K562 (cell line): Measurements from ENCODE around the gene N4BP2L1. TPM values are rescaled to one million over a fixed set of nuclear protein-coding genes. Genes with fewer than 3 reads are reported as not detected.

ENCODE experiments used
- ATAC-seq: fragments of 200-7000 bp; cut with Tn5 transposase; 3 replicates; pipeline ENCODE4 v1.9.1; 2020; ENCODE audit warnings: moderate library complexity
- BruUV-seq: library from RNA; stranded (reverse); fragments of 400-500 nt; replicated peaks from 2 replicates; lab custom pipeline; 2021; lab: Mats Ljungman, UMichigan
- CTCF ChIA-PET: fragments of 300-600 bp; formaldehyde crosslinking; extraction: SDS; loops from one replicate; lab custom pipeline; 2021; ENCODE audit warnings: low intra/inter-chr PET ratio; lab: Yijun Ruan, JAX
- POLR2A ChIA-PET: fragments of 300-600, 350-650 bp; sonication (Branson Sonifier 250); formaldehyde crosslinking; extraction: SDS; loops from one replicate; lab custom pipeline; 2021; ENCODE audit warnings: antibody characterized with exemption, inconsistent platforms; lab: Yijun Ruan, JAX
- DNase-seq, 4 experiments: peaks; one replicate each; pipeline versions ENCODE4 v3.0.0 to v3.0.0-alpha.2; 2011 to 2018; ENCODE audit warnings: low spot score in 3 of 4, mixed read lengths in 3 of 4; ENCODE audit errors: extremely low read depth in 1 of 4
- FAIRE-seq: peaks from 2 replicates; lab custom pipeline; 2011; peaks lifted over from hg19 to GRCh38; lab: Jason Lieb, UNC
- H2AFZ ChIP-seq: 2 replicates; pipeline ENCODE4 v1.6.0; 2011; ENCODE audit warnings: low read depth, low read length, control low read depth, inconsistent platforms
- H3K27ac ChIP-seq: fragments of 200-600 bp; 3 replicates; pipeline ENCODE4 v1.8.0; 2011; ENCODE audit warnings: low read depth, mild to moderate bottlenecking, control low read depth, inconsistent platforms, low read length, moderate library complexity, mixed read lengths; ENCODE audit errors: extremely low read depth
- H3K27me3 ChIP-seq, 2 experiments: fragments of 300-600 bp in 1 of 2; 2 replicates in 1 of 2; 3 replicates in 1 of 2; pipeline versions ENCODE4 v1.6.0 to v1.8.0; 2011; ENCODE audit warnings: inconsistent platforms in 2 of 2, low read length in 2 of 2, mild to moderate bottlenecking in 1 of 2, mixed read lengths in 1 of 2, moderate library complexity in 1 of 2; ENCODE audit not compliant: control insufficient read depth in 2 of 2, insufficient read depth in 2 of 2
- H3K36me3 ChIP-seq: fragments of 300-600 bp; 3 replicates; pipeline ENCODE4 v1.8.0; 2011; ENCODE audit warnings: mild to moderate bottlenecking, low read length, inconsistent platforms; ENCODE audit not compliant: control insufficient read depth, insufficient read depth
- H3K4me1 ChIP-seq, 2 experiments: fragments of 200-600 bp in 1 of 2; replicated peaks in 1 of 2; 2 replicates in 1 of 2; 3 replicates in 1 of 2; pipeline versions ENCODE4 v1.5.1 to v1.8.0; 2011; ENCODE audit warnings: inconsistent platforms in 2 of 2, low read length in 2 of 2, mild to moderate bottlenecking in 1 of 2, mixed read lengths in 1 of 2, moderate library complexity in 1 of 2; ENCODE audit not compliant: control insufficient read depth in 2 of 2, insufficient read depth in 2 of 2
- H3K4me2 ChIP-seq: 2 replicates; pipeline ENCODE4 v1.6.1; 2011; ENCODE audit warnings: low read length, control low read depth, inconsistent platforms, mixed read lengths; ENCODE audit not compliant: insufficient read depth
- H3K4me3 ChIP-seq: fragments of 200-600 bp; sonication (generic), shearing (Covaris generic); 2 replicates; pipeline ENCODE4 v1.5.1; 2016; ENCODE audit warnings: control low read depth, inconsistent platforms
- H3K79me2 ChIP-seq: fragments of 200-600 bp; 3 replicates; pipeline ENCODE4 v1.8.0; 2011; ENCODE audit warnings: low read length, inconsistent platforms; ENCODE audit not compliant: control insufficient read depth, insufficient read depth
- H3K9ac ChIP-seq, 2 experiments: 2 replicates each; pipeline versions ENCODE4 v1.6.0 to v1.6.1; 2011; ENCODE audit warnings: low read depth in 2 of 2, low read length in 2 of 2, control low read depth in 1 of 2, inconsistent platforms in 1 of 2, mild to moderate bottlenecking in 1 of 2, mixed read lengths in 1 of 2; ENCODE audit not compliant: insufficient read depth in 1 of 2
- H3K9me1 ChIP-seq: one replicate; pipeline ENCODE4 v1.6.0; 2011; ENCODE audit warnings: inconsistent platforms, mild to moderate bottlenecking, low read length, moderate library complexity; ENCODE audit not compliant: control insufficient read depth, insufficient read depth
- H3K9me3 ChIP-seq: replicated peaks from 2 replicates; pipeline ENCODE4 v1.5.1; 2011; ENCODE audit warnings: low read depth, low read length, inconsistent platforms; ENCODE audit not compliant: control insufficient read depth, insufficient read depth
- H4K20me1 ChIP-seq: replicated peaks from 2 replicates; pipeline ENCODE4 v1.6.1; 2011; ENCODE audit warnings: low read length, inconsistent platforms, mixed read lengths; ENCODE audit not compliant: control insufficient read depth, insufficient read depth
- HMG20A ChIP-seq: fragments of 450-650 bp; formaldehyde crosslinking; conservative IDR thresholded peaks from 2 replicates; pipeline ENCODE4 v1.4.0; 2020; ENCODE audit warnings: mild to moderate bottlenecking, mixed read lengths
- RREB1 ChIP-seq: fragments of 250-450 bp; sonication (Bioruptor Pico); IDR thresholded peaks from 2 replicates; pipeline ENCODE4 v1.4.0; 2020
- SNRNP70 ChIP-seq: fragments of 200-400 bp; formaldehyde crosslinking; optimal IDR thresholded peaks from 2 replicates; pipeline ENCODE3; 2017; ENCODE audit warnings: low read depth, low read length
- ZNF778 ChIP-seq: fragments of 450-650 bp; formaldehyde crosslinking; IDR thresholded peaks from 2 replicates; pipeline ENCODE4 v1.4.0; 2020; ENCODE audit warnings: mild to moderate bottlenecking, moderate library complexity
- ZSCAN29 ChIP-seq: fragments of 450-650 bp; IDR thresholded peaks from 2 replicates; pipeline ENCODE4 v1.6.1; 2017
- WGBS: fragments of 100-300 bp; shearing (Covaris generic); methylation state at CpG from one replicate; pipeline ENCODE4 v1.1.6; 2016; ENCODE audit warnings: low coverage, mixed read lengths; ENCODE audit not compliant: insufficient coverage; ENCODE audit errors: missing lambda C conversion rate; 5-methylcytosine and 5-hydroxymethylcytosine counted together
- in situ Hi-C: fragments of 300-500 bp; cut with MboI; formaldehyde crosslinking; loops from 4 replicates; pipeline ENCODE4 v1.15.0; 2018; ENCODE audit warnings: inconsistent platforms, mixed read lengths
- intact Hi-C: fragments of 100-400 bp; cut with micrococcal nuclease; formaldehyde crosslinking; loops from 2 replicates; pipeline ENCODE4 v1.14.2; 2022
- polyA plus RNA-seq, 8 experiments: library from polyadenylated mRNA; depleted of rRNA in 4 of 8; stranded (reverse) in 5 of 8; unstranded in 3 of 8; fragments of >200 nt; fragmentation: Nextera tagmentation in 2 of 8; fragmentation: Illumina TruSeq in 1 of 8; extraction: Ambion mirVana in 2 of 8; extraction: Trizol in 1 of 8; gene quantifications; 2 replicates each; pipeline versions ENCODE4 v1.2.1 to v1.2.3, GENCODE V29; 2011 to 2014; ENCODE audit warnings: inconsistent platforms in 1 of 8, missing spikeins in 1 of 8
- total RNA-seq, 7 experiments: library from RNA; depleted of rRNA in 6 of 7; stranded (reverse); fragments of >200 nt in 6 of 7; fragmentation: Illumina TruSeq in 2 of 7; extraction: Trizol in 2 of 7; gene quantifications; 2 replicates each; pipeline versions ENCODE4 v1.2.1 to v1.2.3, GENCODE V29; 2011 to 2021; ENCODE audit warnings: low replicate concordance in 1 of 7
- TF ChIP-seq, protein P1 (sequence below): sonication (generic); IDR thresholded peaks from 2 replicates; pipeline ENCODE4 v1.6.1; 2016
- TF ChIP-seq, protein P2 (sequence below), 2 experiments: fragments of 450-650 bp in 1 of 2; sonication (generic) in 1 of 2; formaldehyde crosslinking in 1 of 2; IDR thresholded peaks; 2 replicates each; pipeline versions ENCODE4 v1.7.1 to v1.9.0; 2016 to 2022; ENCODE audit warnings: inconsistent platforms in 1 of 2, mild to moderate bottlenecking in 1 of 2, missing genetic modification reagents in 1 of 2

Gene N4BP2L1
- total and polyA plus RNA-seq, 9 of the 15 experiments (the other 6 are each of a cell fraction or from before 2014, with no cell fraction given), result 0.06 to 0.33 (median 0.15) TPM; not detected in 1

GRCh38 chr13:32476892-32477291 lies 49.0 kb upstream of the N4BP2L1 start:
- no peaks in the 10 kb centered on the region for H3K36me3 ChIP-seq
- intact Hi-C loops, result no loop called here
- H3K27ac ChIP-seq, result no peak overlapping the region
- WGBS, result 83% methylated on average over 5 of the region's 5 CpGs
- FAIRE-seq (no peak), DNase-seq (no peak), ATAC-seq (no peak)
- H3K4me1 ChIP-seq, result peaks cover 0 to 16% of the 10 kb centered on the region in 2 experiments; a peak in 3 of 5 replicates
- H3K79me2 ChIP-seq, result no peaks in the 10 kb centered on the region
- no TSS peak for BruUV-seq
- no peaks in the 10 kb centered on the region for H3K9me3 ChIP-seq
- CTCF ChIA-PET, result no interaction called here
- no peak overlapping the region for H2AFZ ChIP-seq
- in situ Hi-C loops, result no loop called here
- no peaks in the 10 kb centered on the region for H3K9me1 ChIP-seq
- no peak overlapping the region for H3K4me3 ChIP-seq
- H3K9ac ChIP-seq, result no peak overlapping the region
- H4K20me1 ChIP-seq, result no peaks in the 10 kb centered on the region
- no peak overlapping the region for H3K4me2 ChIP-seq
- POLR2A ChIA-PET, result no interaction called here
- H3K27me3 ChIP-seq, result no peaks in the 10 kb centered on the region
- TF ChIP-seq ZSCAN29, result no peak
- TF ChIP-seq SNRNP70, result no peak
- TF ChIP-seq RREB1 (CRISPR knock-in tag), result no peak
- TF ChIP-seq ZNF778 (CRISPR knock-in tag), result no peak
- TF ChIP-seq, protein P1, sequence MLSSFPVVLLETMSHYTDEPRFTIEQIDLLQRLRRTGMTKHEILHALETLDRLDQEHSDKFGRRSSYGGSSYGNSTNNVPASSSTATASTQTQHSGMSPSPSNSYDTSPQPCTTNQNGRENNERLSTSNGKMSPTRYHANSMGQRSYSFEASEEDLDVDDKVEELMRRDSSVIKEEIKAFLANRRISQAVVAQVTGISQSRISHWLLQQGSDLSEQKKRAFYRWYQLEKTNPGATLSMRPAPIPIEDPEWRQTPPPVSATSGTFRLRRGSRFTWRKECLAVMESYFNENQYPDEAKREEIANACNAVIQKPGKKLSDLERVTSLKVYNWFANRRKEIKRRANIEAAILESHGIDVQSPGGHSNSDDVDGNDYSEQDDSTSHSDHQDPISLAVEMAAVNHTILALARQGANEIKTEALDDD, result no peak
- no peak for TF ChIP-seq HMG20A (CRISPR knock-in tag)
- TF ChIP-seq, protein P2, sequence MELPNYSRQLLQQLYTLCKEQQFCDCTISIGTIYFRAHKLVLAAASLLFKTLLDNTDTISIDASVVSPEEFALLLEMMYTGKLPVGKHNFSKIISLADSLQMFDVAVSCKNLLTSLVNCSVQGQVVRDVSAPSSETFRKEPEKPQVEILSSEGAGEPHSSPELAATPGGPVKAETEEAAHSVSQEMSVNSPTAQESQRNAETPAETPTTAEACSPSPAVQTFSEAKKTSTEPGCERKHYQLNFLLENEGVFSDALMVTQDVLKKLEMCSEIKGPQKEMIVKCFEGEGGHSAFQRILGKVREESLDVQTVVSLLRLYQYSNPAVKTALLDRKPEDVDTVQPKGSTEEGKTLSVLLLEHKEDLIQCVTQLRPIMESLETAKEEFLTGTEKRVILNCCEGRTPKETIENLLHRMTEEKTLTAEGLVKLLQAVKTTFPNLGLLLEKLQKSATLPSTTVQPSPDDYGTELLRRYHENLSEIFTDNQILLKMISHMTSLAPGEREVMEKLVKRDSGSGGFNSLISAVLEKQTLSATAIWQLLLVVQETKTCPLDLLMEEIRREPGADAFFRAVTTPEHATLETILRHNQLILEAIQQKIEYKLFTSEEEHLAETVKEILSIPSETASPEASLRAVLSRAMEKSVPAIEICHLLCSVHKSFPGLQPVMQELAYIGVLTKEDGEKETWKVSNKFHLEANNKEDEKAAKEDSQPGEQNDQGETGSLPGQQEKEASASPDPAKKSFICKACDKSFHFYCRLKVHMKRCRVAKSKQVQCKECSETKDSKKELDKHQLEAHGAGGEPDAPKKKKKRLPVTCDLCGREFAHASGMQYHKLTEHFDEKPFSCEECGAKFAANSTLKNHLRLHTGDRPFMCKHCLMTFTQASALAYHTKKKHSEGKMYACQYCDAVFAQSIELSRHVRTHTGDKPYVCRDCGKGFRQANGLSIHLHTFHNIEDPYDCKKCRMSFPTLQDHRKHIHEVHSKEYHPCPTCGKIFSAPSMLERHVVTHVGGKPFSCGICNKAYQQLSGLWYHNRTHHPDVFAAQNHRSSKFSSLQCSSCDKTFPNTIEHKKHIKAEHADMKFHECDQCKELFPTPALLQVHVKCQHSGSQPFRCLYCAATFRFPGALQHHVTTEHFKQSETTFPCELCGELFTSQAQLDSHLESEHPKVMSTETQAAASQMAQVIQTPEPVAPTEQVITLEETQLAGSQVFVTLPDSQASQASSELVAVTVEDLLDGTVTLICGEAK (IDR thresholded peaks at IDR 0.05), result no peak
- TF ChIP-seq, protein P2 (CRISPR knock-in tag; IDR thresholded peaks at IDR 0.05), result no peak
